HG03196 (cell line): ENCODE measurements around the gene MCF2L.

Source experiments
- ATAC-seq: cut with Tn5 transposase; IDR thresholded peaks from one replicate; pipeline ENCODE4 v1.9.1; 2021; ENCODE audit not compliant: unreplicated experiment

MCF2L gene

GRCh38 chr13:113060557-113061270, 91.7 kb downstream of the MCF2L start:
- no peak for ATAC-seq

GRCh38 chr13:113061271-113061625, 92.2 kb downstream of the MCF2L start:
- no peak for ATAC-seq

DNA sequence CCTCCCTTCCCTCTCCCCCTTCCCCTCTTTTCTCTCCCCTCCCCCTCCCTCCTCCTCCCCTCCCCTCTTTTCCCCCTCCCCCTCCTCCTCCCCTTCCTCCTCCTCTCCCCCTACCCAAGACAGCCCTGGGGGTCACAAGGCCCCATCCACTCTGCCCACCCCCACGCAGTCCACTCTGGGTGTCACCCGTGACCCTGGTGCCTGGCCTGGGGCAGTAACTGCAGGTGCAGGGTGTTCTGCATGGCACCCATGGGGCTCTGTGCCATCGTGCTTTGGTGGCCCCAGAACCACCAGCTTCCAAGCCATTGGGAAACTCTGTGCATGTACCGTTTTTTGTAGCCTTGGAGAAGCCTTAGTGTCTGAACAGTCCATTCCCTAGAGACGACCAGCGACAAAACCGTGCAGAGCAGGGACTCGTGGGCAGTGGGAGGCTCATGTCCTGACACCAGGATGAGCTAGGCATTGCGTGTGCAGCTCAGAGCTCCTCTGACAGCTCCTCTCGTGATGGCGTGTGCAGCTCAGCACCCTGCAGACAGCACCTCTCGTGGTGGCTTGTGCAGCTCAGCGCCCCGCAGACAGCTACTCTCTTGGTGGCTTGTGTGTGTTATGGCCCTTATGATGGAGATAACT, 92.9 kb downstream of the MCF2L start:
- ATAC-seq: no peak

DNA sequence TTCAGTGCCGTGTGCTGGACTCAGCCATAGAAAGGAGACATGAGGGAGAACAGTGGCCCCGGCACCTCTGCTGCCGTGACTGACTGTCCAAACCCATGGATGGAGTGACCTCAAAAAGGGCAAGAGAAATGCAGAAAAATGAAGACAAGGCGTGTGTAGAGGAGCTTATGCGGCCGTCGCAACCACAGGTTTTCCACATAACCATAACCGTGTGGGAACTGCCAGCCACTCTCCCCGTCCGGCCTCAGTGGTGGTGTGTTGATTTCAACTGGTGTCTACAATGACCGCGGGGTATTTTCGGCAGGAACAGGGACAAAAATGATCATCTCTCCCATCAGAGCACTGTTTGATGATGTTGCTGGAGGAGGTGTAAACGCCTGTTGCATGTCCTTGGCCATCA, 93.7 kb downstream of the MCF2L start:
- no peak for ATAC-seq

DNA sequence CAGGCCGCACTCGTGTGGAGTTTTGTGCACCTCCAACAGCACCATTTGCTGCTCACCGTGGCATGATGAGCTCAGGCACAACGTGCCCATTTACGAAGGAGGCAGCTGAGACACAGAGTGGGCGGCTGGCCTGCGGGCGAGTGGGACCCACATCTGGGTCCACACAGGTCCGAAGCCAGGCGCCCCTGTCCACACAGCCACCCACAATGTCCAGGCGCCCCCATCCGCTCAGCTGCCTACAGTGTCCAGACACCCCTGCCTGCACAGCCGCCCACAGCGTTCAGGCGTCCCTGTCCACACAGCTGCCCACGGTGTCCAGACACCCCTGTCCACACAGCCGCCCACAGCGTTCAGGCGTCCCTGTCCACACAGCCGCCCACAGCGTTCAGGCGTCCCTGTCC, 94.1 kb downstream of the MCF2L start:
- ATAC-seq: no peak

- ATAC-seq: no peak
These were observed 95.1 kb downstream of the MCF2L start for GRCh38 chr13:113064000-113064533.

- no peak for ATAC-seq
These were observed 95.8 kb downstream of the MCF2L start for GRCh38 chr13:113064534-113065405.

GRCh38 chr13:113065406-113066141, 96.6 kb downstream of the MCF2L start:
- no peak for ATAC-seq

GRCh38 chr13:113066142-113066455, 97.1 kb downstream of the MCF2L start:
- ATAC-seq: no peak

DNA sequence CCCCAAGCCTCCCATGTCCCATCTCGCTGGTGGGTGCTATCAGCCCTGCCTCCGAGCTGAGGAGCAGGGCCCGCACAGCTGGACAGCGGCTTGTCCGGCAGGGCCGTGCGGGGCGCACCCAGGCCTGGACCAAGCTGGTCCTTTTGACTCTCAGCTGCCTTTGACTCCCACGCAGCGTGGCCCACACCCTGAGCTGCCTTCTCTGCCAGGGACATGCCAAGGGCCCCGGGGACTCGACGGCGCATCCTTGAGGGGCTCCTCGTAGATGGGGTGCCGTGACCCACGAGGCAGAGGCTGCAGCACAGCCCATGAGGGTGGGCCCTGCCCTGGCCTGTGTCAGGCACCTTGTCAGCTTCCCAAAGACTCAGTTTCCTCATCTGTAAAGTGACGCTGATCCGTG, 97.7 kb downstream of the MCF2L start:
- ATAC-seq: no peak

DNA sequence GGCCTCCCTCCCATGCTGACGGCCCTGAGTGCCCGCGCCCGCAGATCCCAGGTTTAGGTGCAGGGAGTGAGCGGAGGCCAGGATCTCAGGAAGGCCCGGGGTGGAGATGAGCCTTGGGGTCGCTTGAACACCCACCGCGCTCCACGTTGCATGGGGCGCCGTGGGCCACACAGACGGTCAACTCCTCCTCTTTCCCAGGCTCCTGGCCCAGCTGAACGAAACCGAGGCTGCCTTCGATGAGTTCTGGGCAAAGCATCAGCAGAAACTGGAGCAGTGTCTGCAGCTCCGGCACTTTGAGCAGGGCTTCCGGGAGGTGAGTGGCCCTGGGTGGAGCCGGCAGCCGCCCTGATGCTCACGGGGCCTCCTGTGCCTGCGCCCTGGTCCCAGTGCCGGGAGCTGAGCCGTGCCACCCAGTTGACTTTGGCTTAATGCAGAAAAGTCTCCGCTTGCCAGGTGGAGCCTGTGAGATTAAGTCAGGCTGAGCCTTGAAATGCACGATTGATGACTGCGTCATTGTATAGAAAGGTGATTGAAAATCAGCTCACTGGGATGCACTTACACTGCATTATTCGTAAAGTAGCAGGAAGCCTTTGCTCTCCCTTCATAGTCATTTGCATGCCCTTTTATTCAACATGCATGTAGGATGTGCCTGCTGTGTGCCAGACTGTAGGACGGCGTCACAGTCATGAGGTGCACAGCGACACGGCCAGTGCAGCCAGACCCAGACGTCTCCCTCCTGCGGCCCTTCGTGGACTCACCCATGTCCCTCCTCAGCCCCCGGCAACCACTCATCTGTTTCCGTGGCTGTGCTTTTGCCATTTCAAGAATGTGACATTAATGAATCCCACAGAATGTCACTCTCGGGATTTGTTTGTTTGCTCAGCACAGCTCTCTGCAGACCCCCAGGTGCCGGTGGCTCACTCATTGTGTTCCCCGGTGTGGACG, 101.1 kb downstream of the MCF2L start:
- ATAC-seq: no peak

GRCh38 chr13:113070855-113071254, 101.8 kb downstream of the MCF2L start:
- ATAC-seq: no peak

- ATAC-seq: no peak
These were observed 103.4 kb downstream of the MCF2L start for GRCh38 chr13:113072376-113072775.

GRCh38 chr13:113073942-113074341, 104.9 kb downstream of the MCF2L start:
- no peak for ATAC-seq

GRCh38 chr13:113074401-113074800, 105.4 kb downstream of the MCF2L start:
- no peak for ATAC-seq

GRCh38 chr13:113074876-113075275, 105.9 kb downstream of the MCF2L start:
- ATAC-seq: no peak

DNA sequence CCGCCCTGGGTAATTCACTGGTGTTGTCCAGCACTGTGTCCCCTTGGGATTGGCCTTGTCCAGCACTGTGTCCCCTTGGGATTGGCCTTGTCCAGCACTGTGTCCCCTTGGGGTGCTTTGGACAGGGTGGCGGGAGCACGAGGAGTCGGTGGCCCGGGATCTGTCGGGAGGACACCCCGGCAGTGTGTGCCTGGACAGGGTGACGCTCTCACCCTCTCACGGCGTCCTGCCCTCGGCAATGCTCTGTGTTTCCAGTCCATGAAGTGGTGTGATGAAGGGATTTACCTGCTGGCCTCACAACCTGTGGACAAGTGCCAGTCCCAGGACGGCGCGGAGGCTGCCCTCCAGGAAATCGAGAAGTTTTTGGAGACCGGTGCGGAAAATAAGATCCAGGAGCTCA, 106.7 kb downstream of the MCF2L start:
- ATAC-seq: no peak

GRCh38 chr13:113076681-113077401, 107.8 kb downstream of the MCF2L start:
- no peak for ATAC-seq

- ATAC-seq: no peak
These were observed 108.5 kb downstream of the MCF2L start for GRCh38 chr13:113077566-113077952.
